ENCODE measurements around the gene TAX1BP3.

GRCh38 chr17:3657874-3658783, 10.2 kb downstream of the TAX1BP3 start:
- no peak for TF ChIP-seq ZNF18 (tag by site-specific recombination; IDR thresholded peaks at IDR 0.05)
- TF ChIP-seq ZNF670 (tag by site-specific recombination; IDR thresholded peaks at IDR 0.05; ENCODE audit: low read depth), result no peak

Measured in HEK293 (cell line).